Stimulated activated CD8-positive, alpha-beta memory T cell treated with anti-CD3 and anti-CD28 coated beads, Interleukin-12 subunit alpha, Interleukin-12 subunit beta, amount 100 ng/mL, for 24 hours (primary cell): ENCODE measurements around the gene FOXD2.

ENCODE experiments used
- DNase-seq: peaks from one replicate; pipeline ENCODE4 v3.0.0-alpha.2; 2020; ENCODE audit errors: extremely low read depth

FOXD2 gene

DNA sequence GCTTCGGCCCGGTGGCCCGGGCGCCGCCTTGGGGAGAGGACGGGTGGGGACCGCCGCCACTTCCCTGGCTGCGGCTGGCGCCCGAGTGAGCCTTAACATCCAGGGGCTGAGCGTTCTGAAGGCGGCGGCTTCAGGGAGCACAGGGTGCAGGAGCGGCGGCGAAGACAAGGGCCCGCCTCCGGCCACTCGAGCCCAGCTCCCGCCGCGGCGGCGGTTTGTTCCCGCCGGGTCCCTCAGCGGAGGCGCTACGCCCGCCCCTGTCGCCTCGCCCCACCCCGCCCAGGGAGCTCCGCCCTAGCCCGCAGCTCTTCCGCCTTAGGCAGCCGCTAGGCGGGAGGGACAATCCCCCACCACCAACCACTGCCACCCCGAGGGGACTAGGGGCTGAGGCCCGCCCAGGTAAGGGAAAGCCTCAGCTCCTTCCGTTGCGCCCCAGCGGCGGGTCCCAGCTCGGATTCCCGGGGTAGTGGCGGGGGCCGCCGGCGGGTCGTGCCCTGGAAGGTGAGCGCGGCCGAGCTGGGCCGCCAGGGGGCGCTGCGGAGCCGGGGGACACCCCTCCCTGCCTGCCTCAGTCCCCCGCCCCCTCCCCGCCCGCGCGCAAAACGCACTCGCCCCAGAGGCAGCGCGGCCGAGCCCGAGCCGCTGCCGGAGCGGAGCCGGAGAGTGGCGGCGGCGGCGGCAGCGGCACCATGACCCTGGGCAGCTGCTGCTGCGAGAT is at the start of gene FOXD2:
TSS of gene FOXD2 (plus strand) at position 598 of the 718 bp plus-strand sequence. CDS start at position 690, 92 bp downstream.
- DNase-seq: peak; percentile 80

DNA sequence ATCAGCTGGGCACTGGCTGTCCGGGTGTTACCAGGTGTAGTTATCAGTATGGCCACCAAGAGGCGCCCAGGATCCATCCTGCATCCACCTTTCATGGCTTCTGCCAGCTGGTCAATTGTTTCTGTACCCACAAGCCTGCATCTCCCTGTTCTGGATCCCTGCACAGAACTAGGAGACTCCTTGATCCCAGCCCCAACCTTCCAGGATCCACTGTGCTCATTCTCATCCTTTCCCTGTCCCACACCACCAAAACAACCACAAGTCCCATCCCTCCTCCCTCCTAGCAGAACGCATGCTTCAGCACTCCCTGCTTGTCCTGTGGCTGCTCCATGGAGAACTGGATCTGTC is 49.0 kb upstream of the FOXD2 start:
- no peak for DNase-seq

DNA sequence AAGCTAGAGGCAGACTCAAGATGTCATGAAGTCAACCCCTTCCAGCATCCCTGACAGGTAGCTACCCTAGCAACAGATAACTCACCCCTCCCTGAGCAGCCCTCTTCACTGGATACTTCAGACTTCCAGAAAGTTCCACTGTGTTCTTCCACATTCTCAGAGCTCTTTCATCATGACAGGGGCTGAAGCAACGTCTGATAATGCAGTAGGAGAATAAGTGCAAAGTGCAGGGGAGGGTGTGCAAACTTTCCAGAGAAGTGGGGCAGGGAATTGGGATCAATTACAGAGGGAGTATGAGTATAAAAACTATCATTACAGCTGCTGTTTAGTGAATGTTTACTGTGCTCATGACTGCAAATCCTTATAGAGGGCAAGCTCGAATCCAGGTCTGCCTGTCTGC is 48.1 kb upstream of the FOXD2 start:
- DNase-seq: no peak

DNA sequence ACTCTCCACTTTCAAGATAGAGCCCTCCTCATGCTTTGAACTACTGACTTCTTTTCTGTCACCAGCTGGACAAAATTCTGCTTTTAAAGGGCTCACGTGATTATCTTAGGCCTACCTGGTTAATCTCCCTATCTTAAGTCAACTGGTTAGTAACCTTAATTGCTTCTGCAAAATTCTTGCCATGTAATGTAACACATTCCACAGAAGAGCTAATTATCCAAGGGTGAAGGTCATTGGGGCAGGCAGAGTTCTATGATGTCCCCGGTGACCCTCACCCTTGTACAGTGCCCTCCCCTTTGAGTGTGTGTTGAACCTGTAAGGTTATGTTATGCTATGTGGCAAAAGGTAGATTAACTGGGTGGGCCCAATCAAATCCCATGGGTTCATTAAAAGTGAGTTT is 47.0 kb upstream of the FOXD2 start:
- DNase-seq: no peak

DNA sequence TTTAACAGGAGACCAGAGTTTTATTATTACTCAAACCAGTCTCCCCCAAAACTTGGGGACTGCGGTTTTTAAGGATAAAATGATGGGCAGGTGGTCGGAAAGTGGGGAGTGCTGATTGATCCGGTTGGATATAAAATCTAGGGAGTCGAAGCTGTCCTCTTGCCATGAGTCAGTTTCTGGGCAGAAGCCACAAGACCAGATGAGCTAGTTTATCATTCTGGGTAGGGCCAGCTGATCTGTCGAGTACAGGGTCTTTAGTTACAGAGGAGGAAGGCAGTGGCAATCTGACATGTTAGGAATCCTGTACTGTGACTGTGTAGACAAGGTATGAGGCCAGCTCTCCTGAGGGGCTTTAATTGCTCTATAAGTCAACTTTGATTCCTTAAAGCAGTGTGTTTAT is 44.7 kb upstream of the FOXD2 start:
- DNase-seq: no peak

DNA sequence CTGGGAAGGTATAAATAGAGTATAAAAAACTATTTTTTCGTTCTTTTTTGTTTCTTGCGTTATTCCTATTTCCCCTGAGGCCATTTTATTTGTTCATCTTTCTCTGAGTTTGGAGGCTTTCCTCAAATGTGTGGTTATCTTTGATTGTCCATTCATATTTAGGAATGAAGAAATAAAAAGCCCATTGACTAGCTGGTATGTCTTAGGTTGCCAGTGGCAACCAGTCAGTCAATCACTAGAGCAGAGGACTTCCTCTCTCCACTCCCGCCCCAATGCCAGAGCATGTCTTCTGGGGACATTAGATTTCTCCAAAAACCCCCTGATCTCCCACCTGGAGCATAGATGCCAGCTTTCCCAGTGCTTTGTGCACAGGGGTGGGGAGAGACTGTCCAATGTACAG is 42.4 kb upstream of the FOXD2 start:
- DNase-seq: no peak

DNA sequence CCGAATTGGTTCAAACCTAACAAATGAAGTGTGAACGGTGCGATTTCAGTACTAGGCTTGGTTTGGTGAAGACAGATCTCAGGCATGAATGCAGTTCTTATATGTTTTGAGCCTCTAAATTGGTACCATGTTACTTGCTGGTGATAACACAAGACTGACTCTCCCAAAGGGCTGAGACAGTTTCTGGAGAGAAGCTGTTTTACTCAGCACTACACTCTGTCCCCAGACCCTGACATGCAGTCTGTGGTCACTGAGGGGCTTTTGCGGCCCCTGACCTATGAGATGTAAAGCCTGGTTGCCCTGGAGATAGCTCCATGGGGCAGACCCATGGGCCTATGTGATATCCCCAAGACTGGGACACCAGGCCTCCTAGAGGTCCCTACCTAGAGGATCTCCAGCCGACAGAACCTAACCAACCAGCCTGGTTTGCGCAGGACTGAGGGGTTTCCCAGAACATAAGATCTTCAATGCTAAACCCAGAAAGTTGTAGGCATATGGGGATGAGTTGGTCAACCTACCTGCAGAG is 41.1 kb upstream of the FOXD2 start:
- DNase-seq: no peak

DNA sequence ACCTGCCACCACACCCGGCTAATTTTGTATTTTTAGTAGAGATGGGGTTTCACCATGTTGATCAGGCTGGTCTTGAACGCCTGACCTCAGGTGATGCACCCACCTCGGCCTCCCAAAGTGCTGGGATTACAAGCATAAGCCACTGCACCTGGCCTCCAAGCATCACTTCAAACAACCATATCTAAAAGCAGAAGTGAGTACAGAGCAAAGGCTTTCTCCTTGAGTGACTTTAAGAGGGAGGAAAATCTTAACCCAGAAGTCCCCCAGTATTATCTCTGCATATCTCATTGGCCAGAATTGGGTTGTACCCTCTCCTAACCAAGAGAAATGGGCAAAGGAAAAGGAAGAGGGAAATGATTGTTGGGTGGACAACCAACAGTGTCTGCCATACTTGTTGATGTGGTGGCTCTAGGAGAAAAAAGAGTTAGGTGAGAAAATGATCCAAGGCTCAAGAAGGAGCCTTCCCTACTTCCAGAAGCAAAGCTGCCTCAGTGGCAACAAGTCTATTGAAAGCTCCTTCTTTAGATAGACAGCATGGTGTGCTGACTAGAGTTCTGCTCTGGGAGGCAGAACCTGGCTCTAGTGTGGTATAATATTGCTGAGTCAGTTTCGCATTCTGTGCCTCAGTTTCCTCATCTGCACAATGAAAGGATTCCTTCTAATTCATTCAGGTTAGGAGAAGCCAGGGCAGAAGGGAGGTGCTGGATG is 38.6 kb upstream of the FOXD2 start:
- DNase-seq: no peak

DNA sequence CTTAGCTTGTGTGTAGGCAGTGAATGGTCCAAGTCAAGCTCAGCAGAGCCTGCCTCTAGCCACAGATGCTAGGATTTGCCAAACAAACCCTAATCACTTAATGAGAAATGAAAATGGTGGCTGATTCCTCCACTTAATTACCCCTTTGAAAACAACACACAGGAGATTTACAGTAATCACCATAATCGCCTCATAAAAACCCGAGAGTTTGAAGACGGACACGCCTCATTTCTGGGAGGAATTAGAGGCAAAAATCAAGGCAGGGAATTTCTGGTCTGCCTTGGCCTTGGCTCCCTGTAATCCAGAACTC is 38.0 kb upstream of the FOXD2 start:
- no peak for DNase-seq

DNA sequence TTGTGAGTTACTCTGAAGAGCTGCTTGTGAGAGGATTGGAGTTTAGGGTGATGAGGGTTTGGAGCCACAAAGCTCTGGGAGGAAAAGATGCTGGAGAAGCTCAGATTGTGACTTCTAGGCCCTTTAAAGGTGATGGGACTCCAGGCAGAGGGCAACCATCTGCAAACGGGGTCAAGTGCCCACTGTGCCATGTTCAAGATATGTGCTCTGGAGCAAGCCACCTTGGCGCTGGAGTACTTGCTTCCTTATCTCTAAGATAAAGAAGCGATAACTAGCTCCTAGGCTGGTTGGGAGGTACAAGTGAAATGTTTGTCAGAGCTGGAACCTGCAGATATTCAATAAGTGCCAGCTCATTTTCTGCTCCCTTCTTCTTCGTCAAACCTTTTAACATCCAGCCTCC is 36.1 kb upstream of the FOXD2 start:
- no peak for DNase-seq

DNA sequence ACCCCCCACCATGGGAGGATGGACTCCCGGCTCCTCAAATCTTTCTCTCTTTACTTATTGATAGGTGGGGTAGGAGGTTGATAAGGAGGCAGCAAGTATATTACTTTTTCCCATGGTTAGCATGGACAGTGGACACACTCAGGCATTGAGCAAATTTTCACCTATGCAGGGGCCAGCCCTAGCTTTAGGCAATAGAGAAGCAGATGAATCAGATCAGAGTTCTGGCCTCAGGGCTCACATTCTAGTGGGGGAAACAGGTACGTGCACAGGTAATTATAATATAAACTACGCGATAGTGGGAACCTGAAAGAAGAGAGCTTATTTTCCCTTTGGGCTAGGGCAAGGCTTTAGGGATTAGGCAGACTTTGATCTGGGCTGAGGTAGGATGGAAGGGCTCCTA is 35.3 kb upstream of the FOXD2 start:
- DNase-seq: no peak

DNA sequence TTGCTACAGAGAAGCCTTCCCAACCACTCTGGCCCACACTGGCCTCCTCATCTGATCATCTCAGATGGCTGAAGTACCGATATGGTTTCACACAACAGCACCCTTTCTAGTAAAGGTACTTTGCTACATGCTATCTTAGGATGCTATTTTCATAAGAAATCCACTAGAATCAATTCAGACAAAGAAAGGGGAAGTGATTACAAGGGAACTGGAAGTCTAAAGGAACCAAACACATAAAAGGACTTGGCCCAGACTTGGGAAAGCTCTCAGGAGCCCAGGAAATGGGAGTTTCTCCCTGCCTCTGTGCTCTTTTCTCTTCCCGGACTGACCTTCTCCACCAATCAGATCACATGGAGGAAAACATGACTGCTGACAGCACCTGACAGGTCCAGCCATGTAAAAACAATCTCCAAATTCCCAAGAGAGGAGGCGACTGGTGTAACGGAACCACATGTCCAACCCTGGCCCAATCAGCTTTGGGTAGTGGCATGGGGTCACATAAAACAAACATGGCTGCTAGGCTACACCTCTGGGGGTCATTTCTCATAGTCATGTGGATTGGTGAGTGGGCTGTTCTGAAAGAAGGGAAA is 34.4 kb upstream of the FOXD2 start:
- no peak for DNase-seq

DNA sequence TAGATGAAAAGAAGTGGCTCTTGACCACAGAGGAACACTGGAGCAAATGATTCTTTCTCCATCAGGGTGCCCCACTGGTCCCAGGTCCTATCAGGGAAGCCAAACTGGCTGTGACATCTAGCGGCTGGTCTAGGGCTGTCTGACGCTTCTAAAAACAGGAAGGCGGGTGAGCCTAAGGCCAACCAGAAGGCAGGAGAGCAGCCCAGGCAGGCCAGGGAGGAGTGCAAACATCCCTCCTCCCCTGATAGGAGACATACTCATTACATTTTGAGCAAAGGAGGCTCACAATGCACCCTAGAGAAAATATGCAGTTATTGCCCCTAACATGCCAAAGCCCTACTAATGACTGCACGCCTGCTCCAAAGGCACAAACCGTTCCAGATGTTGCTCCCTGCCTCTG is 32.1 kb upstream of the FOXD2 start:
- DNase-seq: no peak

DNA sequence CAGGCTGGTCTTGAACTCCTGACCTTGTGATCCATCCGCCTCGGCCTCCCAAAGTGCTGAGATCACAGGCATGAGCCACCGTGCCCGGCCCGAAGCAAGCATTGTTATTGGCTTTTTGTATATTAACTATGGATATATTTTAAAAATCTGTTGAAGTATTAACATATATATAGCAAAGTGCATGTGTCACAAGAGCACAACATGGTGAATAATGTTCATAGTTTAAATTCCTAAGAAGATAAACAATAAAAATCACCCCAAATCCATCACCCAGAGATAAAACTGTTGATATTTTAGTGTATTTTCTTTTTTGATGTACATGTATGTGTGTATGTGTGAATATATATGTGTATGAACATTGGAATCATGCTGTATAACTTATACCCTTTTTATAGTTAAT is 30.9 kb upstream of the FOXD2 start:
- no peak for DNase-seq

DNA sequence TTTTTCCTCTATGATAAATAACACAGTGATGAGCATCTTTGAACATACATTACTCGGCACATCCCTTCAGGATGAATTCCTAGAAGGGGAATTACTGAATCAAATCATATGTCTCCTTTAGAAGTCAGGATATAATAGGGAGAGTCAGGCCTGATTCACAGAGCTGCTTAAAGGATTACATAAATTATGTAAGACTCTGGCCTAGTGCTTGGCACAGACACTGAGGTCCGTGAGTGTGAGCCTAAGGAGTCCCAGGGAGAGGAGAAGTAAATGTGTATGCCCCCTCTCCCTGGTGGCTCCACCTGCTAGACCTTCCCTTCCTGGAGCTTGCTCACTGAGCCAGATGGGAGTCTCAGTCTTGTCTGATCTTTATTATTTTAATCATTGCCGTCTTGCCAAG is 30.4 kb upstream of the FOXD2 start:
- no peak for DNase-seq

DNA sequence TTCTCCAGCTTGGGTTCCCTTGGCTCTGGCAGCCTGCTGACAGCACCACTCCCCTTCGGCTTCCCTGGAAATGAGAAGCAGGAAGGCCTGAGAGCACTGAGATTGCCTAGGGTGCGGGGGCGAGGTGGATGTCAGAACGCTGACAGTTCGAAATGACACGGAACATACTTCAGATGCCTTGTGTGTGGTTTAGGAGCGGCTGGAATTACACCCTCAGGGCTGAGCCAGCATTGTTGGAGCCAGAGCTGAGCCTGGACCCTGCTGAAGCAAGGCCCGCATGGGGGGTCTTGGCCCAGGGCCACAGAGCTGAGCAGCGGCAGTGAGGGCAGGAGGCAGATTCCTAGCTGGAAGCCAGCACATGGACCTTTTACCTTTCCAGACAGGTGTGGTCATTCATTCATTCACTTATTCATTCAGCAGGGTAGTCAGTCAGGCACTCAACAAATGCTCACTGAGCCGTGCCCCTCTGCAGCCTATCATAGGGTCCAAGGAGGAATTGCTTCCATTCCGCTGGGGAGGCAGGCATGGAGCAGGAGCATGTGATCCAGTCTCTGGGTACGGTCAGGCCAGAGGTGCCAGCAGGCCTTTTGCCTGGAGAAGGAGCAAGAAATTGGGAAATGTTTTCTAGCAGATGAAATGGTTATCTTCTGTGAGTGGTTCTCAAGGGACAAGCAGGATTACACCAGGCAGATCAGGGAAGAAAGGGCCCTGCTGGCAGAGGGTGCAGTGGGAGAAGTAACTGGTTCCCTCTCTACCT is 28.4 kb upstream of the FOXD2 start:
- DNase-seq: no peak

DNA sequence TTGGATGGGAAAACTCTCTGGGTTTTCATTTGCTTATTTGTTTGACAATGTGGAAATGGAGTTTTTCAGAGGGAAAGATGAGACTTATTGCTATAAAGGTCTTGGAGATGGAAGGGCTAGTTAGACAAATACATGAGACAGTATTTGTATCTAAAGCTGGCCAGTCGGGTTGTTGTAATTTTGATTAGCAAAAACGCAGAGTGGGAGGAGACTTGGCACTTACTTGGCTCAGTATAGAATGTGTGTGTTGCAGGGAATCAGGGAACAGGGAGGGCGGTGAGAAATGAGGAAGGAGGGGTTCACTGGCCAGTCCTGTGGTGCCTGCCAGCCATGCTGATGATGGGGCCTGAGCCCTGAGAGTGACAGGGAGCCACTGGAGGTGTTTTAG is 27.8 kb upstream of the FOXD2 start:
- DNase-seq: no peak

DNA sequence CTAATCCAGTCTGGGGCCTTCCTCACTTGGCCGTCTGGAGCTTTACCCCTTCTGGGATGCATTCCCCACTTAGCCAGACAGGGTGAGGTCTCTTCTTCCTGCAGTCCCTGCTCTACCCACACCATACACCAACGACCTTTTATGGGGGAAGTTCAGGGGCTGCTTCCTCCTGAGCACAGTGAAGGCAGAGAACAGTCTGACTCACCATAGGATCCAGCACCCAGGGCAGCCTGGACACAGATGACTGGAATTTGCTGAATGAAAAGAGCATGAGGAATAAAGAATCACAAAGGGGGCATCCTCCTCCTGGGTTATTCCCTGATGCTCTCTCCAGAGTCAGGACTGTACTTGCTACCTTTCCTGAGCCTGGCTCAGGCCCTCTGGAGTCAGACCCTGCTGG is 26.4 kb upstream of the FOXD2 start:
- no peak for DNase-seq

DNA sequence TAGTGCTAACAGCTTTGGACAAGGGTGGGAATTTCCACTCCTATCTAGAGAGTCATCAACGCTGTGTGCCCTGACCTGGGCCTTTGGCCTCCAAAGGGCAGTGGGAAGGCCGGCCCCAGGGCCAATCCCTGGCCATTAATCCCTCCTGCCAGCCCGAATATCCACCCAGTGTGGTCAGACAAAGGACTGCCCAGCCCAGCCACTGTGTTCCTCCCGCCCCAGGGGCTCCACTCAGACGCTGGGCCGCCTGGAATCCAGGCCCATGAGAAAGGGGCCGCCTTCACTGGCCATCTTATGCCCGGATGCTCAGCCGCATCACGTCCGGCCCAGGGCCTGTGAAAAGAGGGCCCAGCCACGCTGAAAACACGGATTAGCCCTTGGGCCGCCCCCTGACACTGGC is 25.4 kb upstream of the FOXD2 start:
- no peak for DNase-seq

DNA sequence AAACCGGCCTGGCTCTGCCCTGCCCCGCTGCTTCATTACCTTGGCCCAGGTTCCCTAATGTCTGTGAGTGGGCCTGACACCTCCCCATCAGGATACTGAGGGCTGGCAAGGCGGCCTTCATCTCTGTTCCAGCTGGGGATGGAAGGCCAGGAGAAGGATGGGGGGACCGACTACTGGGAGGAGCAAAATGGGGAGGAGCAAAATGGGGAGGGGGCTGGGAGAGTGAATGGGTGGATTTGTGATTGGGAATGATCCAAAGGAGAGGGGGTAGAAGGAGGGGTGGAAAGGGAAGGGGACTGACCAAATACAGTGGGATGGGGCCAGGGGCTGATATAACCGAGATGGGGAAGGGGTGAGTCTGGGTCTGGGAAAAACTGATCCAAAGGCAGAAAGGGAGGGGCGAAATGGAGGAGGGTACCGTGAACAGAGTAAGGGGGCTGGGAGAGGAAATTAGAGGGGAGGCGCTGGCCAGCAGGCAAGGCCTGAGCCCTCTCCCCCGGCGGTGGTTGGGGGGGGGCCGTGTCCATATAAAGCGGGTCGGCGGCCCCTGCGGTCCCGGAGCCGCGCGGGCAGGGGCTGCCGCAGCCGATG is 22.0 kb upstream of the FOXD2 start, which contains the start of gene FOXE3:
TSS of gene FOXE3 (plus strand) at position 558 of the 591 bp plus-strand sequence. CDS start at position 589, 31 bp downstream.
- DNase-seq: no peak

DNA sequence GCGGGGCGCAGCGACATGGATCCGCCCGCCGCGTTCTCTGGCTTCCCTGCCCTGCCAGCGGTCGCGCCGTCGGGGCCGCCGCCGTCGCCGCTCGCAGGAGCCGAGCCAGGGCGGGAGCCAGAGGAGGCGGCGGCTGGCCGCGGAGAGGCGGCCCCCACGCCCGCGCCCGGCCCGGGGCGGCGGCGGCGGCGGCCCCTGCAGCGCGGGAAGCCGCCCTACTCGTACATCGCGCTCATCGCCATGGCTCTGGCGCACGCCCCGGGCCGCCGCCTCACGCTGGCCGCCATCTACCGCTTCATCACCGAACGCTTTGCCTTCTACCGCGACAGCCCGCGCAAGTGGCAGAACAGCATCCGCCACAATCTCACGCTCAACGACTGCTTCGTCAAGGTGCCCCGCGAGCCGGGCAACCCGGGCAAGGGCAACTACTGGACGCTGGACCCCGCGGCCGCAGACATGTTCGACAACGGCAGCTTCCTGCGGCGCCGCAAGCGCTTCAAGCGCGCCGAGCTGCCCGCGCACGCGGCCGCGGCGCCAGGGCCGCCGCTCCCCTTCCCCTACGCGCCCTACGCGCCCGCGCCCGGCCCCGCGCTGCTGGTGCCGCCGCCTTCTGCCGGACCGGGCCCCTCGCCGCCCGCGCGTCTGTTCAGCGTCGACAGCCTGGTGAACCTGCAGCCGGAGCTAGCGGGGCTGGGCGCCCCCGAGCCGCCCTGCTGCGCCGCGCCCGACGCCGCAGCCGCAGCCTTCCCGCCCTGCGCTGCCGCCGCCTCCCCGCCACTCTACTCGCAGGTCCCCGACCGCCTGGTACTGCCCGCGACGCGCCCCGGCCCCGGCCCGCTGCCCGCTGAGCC is 21.3 kb upstream of the FOXD2 start:
- DNase-seq: no peak
